NB4 (cell line): ENCODE results near the gene MDM2.

ENCODE experiments used
- MYC ChIP-seq: IDR thresholded peaks from 2 replicates; pipeline ENCODE4 v1.6.1; 2011; ENCODE audit warnings: low read depth, low read length
- POLR2A ChIP-seq: IDR thresholded peaks from 2 replicates; pipeline ENCODE4 v1.6.1; 2011; ENCODE audit warnings: mild to moderate bottlenecking; ENCODE audit not compliant: insufficient read length; ENCODE audit errors: extremely low read depth
- TF ChIP-seq, protein P1 (sequence below): IDR thresholded peaks from one replicate; pipeline ENCODE4 v1.5.1; 2012; ENCODE audit warnings: low read depth, low read length
- TF ChIP-seq, protein P2 (sequence below): IDR thresholded peaks from 2 replicates; pipeline ENCODE4 v1.6.1; 2011; ENCODE audit warnings: low read depth, low read length

DNA sequence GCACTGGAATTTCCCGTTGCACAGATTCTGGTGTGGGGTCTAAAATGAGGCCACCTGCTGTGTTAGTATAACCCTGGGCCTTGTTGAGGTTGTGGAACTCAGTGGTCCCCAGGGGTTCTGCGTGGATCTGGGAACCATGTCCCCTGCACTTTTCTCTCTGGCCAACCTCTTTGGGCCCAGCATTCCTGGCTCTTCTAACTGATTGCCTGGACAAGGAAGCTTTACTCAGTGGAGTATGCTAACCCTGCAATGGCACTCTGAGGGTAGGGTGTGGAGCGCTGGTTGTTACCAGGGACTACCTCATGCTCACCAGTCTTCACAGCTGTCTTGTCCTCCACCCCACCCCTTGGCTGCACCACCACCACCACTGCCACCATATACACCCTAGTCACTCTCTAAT lies 85.8 kb downstream of the MDM2 start:
- TF ChIP-seq POLR2A: no peak
- TF ChIP-seq, protein P1, sequence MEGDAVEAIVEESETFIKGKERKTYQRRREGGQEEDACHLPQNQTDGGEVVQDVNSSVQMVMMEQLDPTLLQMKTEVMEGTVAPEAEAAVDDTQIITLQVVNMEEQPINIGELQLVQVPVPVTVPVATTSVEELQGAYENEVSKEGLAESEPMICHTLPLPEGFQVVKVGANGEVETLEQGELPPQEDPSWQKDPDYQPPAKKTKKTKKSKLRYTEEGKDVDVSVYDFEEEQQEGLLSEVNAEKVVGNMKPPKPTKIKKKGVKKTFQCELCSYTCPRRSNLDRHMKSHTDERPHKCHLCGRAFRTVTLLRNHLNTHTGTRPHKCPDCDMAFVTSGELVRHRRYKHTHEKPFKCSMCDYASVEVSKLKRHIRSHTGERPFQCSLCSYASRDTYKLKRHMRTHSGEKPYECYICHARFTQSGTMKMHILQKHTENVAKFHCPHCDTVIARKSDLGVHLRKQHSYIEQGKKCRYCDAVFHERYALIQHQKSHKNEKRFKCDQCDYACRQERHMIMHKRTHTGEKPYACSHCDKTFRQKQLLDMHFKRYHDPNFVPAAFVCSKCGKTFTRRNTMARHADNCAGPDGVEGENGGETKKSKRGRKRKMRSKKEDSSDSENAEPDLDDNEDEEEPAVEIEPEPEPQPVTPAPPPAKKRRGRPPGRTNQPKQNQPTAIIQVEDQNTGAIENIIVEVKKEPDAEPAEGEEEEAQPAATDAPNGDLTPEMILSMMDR: no peak
- TF ChIP-seq MYC: no peak
- TF ChIP-seq, protein P2, sequence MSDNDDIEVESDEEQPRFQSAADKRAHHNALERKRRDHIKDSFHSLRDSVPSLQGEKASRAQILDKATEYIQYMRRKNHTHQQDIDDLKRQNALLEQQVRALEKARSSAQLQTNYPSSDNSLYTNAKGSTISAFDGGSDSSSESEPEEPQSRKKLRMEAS: no peak
